CMK (cell line): Measurements from ENCODE around the gene ERMP1.
"Not testable (repeated sequence)": the region's sequence is repeated elsewhere in the genome, so short reads cannot be mapped to it uniquely, and the experiment has no call there.

Experiments used
- DNase-seq: peaks from one replicate; pipeline ENCODE4 v3.0.0-alpha.2; 2010; ENCODE audit warnings: low read depth

The ERMP1 gene, protein sequence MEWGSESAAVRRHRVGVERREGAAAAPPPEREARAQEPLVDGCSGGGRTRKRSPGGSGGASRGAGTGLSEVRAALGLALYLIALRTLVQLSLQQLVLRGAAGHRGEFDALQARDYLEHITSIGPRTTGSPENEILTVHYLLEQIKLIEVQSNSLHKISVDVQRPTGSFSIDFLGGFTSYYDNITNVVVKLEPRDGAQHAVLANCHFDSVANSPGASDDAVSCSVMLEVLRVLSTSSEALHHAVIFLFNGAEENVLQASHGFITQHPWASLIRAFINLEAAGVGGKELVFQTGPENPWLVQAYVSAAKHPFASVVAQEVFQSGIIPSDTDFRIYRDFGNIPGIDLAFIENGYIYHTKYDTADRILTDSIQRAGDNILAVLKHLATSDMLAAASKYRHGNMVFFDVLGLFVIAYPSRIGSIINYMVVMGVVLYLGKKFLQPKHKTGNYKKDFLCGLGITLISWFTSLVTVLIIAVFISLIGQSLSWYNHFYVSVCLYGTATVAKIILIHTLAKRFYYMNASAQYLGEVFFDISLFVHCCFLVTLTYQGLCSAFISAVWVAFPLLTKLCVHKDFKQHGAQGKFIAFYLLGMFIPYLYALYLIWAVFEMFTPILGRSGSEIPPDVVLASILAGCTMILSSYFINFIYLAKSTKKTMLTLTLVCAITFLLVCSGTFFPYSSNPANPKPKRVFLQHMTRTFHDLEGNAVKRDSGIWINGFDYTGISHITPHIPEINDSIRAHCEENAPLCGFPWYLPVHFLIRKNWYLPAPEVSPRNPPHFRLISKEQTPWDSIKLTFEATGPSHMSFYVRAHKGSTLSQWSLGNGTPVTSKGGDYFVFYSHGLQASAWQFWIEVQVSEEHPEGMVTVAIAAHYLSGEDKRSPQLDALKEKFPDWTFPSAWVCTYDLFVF

GRCh38 chr9:5832538-5833529 is at the start of gene ERMP1:
Gene ERMP1 (minus strand): TSS chr9:5833117. CDS start chr9:5833027, 90 bp downstream.
- DNase-seq = peak; percentile 14

DNA sequence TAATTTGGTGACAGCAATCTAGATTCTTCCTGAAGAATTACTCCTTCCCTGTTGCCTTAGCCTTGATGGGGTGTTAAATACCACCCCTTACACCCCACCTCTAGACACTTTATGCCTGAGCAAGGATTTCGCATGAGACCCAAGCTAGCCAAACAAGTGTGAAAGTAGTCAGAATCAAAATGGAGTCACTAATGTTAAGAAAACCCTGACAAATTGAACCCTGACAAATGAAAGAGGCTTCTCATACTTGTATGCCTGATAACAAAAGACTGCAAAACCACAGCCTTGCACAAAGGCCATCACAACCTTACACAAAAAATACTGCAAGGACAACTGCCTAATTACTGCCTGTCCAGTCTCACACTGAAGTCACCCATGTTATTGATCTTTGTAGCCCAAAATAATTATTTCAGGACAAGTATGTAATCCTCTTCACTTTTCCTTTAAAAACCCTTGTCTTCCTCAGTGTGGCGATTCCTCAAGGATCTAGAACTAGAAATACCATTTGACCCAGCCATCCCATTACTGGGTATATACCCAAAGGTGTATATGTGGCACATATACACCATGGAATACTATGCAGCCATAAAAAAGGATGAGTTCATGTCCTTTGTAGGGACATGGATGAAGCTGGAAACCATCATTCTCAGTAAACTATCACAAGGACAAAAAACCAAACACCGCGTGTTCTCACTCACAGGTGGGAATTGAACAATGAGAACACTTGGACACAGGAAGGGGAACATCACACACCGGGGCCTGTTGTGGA is 49.5 kb upstream of the ERMP1 start:
- not testable (repeated sequence) for DNase-seq

DNA sequence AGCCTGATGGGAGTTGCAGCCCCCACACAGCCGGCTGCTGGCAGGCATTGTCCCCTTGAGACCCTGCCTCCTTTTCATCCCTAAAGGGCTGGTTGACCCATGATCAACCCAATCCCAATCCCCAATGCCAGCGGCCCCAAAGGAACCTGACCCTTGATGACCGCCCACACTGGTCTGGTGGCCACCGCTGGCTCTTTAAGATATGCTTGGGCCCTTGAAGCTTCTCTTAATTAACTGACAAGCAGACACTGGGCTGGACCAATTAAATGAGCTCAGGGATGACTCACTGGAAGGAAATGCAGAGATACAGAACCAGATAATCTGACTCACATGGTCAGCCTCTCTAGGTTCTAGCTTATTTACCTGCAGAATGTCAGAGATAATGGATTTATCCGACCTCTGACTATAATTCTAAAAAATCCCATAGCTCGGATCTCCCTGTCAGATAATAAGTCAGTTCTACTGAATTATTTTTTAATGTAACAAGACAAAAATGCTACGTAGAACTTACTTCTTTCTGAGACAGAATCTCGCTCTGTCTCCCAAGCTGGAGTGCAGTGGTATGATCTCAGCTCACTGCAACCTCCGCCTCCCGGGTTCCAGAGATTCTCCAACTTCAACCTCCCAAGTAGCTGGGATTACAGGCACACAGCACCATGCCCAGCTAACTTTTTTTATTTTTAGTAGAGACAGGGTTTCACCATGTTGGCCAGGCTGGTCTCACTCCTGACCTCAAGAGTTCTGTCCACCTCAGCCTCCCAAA is 46.7 kb upstream of the ERMP1 start:
- no peak for DNase-seq

DNA sequence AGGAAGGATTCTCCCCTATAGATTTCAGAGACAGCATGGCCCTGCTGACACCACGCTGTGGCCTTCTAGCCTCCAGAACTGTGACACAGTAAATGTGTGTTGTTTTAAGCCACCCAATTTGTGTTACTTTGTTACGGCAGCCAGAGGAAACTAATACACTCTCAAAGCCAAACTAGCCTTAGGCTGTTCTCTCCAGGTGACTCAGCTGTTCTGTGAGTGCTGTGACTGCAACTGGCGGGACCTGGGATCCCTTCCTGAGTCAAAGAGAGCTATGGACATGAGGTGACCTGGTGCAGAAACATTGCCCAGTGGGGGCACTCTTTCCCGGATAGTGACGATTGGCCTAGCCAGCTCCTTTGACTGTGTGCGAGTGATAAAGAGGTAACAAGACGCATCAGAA is 43.8 kb upstream of the ERMP1 start:
- DNase-seq = no peak

DNA sequence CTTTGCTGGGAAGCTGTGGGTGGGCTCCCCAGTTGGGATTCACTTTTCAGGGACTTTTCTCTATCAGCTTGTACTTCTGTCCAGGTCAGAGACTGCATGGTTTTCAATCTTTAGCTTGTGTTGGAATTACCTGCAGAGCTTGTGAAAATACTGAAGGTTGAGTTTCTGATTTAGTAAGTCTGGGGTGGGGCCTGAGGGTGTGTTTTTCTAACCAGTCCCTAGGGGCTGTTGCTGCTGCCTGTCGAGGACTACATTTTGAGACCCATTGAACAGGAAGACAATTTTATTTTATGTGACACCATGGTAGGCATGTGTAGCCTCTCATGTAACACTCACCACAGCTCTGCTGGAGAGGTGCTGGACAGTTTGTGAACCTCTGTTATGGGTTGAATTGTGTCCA is 43.1 kb upstream of the ERMP1 start:
- DNase-seq = no peak

DNA sequence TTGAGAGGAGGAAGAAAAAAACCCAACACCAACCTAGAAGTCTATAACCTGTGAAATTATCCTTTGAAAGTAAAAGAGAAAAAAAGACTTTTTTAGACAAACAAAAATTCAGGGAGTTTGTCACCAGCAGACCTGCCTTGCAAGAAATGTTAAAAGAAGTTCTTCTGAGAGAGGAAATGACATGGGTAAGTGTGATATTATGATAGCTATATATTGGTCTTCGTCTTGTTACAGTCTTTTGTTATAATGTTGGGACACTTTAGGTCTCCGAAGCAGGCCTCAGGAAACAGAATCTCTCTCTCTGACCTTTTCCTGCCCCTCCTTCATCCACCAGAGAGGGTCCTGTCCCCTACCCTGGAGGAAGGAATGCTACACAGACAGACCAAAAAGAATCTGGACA is 41.1 kb upstream of the ERMP1 start:
- no peak for DNase-seq

GRCh38 chr9:5873439-5873838 is 40.5 kb upstream of the ERMP1 start:
- DNase-seq = no peak

DNA sequence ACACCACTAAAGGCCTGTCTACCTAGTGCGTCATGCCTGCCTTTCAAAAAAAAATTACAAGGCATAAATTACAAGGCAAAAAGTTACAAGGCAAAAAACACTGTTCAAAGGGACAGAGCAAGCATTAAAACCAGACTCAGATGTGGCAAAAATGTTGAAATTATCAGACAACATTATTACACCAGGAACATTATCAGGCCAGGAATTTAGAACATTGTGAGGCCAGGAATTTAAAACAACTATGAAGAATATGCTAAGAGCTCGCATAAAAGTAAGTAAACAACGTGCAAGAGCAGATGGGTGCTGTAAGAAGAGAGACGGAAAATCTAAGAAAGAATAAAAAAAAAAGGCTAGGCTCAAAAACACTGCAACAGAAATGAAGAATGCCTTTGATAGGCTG is 39.6 kb upstream of the ERMP1 start:
- no peak for DNase-seq

DNA sequence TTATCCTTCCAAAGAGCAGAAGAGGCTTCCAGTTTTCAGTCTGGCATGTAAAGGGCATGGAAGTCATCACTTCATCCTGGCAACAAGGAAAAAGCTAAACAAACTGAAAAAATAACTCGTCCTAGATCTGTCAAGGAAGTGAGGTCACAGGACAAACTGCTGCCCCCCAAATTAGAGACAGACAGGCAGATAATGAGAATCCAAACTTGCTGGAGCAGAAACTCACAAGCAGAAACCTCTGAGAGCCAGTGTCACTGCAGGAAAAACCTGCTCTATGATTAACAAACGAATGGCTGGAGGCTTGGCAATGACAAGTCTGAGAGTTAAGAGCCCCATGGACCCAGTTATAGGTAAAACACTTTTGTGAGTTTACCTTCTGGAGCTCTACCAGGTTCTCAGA is 38.9 kb upstream of the ERMP1 start:
- no peak for DNase-seq

- DNase-seq = no peak
Measured at GRCh38 chr9:5870691-5871090, 37.8 kb upstream of the ERMP1 start.

DNA sequence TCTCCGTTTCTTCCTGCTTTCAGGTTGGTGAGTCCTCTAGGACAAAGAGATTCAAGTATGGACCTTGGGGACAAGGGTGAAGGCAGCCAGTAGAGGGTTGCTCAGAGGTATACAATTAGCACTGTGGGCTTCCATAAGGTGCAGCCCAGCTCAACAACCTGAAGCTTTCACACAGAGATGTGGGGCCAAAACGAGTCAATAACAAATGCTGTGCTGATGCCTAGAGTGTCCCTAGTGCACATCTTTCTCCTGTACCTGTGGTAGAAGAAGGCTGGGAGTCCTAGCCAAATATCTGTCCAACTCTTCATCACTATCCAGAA is 37.1 kb upstream of the ERMP1 start:
- DNase-seq = no peak

GRCh38 chr9:5869315-5870019 is 36.5 kb upstream of the ERMP1 start:
- no peak for DNase-seq

GRCh38 chr9:5868235-5868634 is 35.3 kb upstream of the ERMP1 start:
- no peak for DNase-seq

- no peak for DNase-seq
Measured at GRCh38 chr9:5866685-5867084, 33.8 kb upstream of the ERMP1 start.

DNA sequence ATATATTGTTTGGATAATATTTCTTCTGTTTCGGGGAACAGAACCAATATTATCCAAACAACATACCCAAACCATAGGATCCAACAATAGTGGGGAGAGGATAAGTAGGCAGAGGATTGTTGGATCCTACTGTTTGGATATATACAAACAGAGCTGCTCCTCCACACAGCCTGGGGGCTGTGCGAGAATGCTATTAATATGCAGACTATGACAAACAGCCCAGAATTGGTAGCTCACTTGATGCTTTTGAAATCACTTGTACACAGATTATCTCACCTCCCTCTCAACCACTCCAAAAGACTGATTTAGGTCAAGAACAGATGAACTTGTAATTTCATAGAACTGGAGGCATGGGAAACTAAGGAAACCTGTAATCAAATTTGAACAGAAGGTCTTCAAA is 33.4 kb upstream of the ERMP1 start:
- no peak for DNase-seq

DNA sequence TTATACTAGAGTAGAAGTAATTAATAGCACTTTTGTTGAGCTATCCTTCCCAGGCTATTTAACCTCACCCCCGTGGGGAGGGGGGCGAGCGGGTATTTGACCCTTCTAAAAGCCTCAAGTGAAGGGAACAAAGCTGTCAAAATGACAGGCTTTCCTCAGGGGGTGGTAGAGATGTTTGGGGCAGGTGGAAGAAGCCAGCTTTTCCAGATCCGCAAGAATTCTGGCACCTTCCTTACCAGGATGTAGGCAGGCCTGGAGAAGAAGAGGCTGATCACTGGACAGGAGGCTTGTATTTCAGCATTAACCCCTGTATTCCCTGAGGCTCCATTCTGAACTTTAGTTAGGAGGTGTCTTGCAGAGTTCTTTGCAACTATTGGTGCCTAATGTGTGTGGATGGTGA is 31.5 kb upstream of the ERMP1 start:
- DNase-seq = no peak

- no peak for DNase-seq
Measured at GRCh38 chr9:5863092-5863746, 30.3 kb upstream of the ERMP1 start.

GRCh38 chr9:5858833-5859232 is 25.9 kb upstream of the ERMP1 start:
- no peak for DNase-seq

DNA sequence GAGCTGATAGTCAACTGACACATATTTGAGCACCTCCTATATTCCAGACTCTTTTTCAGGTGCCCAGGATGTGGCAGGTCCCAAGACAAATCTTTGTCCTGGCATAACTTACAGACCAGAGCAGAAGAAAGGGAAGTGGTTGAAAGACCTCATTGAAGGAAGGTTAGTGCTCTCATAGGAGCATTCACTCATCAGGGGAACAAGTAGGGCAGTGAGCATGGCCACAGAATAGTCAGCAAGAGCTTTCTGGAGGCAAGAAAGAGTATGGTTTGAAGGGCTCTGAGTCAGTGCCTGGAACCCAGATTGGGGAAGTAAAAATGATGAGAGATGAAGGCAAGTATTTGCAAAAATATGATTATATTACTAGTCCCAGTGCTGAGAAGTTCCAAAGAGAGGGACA is 25.0 kb upstream of the ERMP1 start:
- no peak for DNase-seq
